GM10248 (cell line): ENCODE data around the gene CD6.

Experiments
- CTCF ChIA-PET: fragments of 300-600 bp; sonication (Branson Sonifier 250); formaldehyde crosslinking; extraction: SDS; loops from one replicate; lab custom pipeline; 2021; ENCODE audit warnings: antibody characterized with exemption; lab: Yijun Ruan, JAX
- POLR2A ChIA-PET: fragments of 350-650 bp; sonication (Branson Sonifier 250); formaldehyde crosslinking; extraction: SDS; loops from one replicate; lab custom pipeline; 2020; ENCODE audit warnings: antibody characterized with exemption; lab: Yijun Ruan, JAX
- DNase-seq: peaks from one replicate; pipeline ENCODE4 v3.0.0; 2012; ENCODE audit errors: extremely low spot score
- CTCF ChIP-seq: IDR thresholded peaks from 2 replicates; pipeline ENCODE4 v1.5.1; 2012; ENCODE audit warnings: mild to moderate bottlenecking, low read depth; ENCODE audit errors: extremely low read depth, missing control alignments, control extremely low read depth

The CD6 gene

DNA sequence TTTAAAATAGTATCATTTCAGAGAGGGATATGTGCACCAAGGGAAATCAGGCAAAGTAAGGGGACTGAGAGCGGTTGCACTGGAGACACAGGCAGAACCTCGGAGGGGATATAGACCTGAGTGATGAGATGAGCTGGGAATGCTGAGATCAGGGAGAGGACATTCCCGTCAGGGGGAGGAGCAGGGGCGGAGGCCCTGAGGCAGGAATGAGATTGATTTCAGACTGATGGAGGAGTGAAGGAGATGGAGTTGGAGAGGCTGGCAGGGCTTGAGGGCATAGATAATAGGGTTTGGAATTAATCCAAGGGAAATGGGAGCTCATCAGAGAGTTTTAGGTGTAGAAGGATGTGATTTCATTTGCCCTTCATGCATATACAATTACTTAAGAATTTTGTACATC is 13.2 kb downstream of the CD6 start:
- POLR2A ChIA-PET: no interaction called here

GRCh38 chr11:60985501-60985900 is 14.0 kb downstream of the CD6 start:
- TF ChIP-seq CTCF: no peak
- ChIA-PET POLR2A (no interaction called here), CTCF (interaction anchor here (1.7 to 2.1 kb wide), 2 partner anchors 16 to 143 kb away, joined by 6 to 8 read pairs; no protein-coding TSS in a partner anchor)
- no peak for DNase-seq

More for the DNA sequence above, 13.2 kb downstream of the CD6 start:
- CTCF ChIA-PET: interaction anchor here (1.0 to 1.7 kb wide), 2 partner anchors 144 to 155 kb away, joined by 3 to 6 read pairs; no protein-coding TSS in a partner anchor
- DNase-seq: no peak
- TF ChIP-seq CTCF: no peak

DNA sequence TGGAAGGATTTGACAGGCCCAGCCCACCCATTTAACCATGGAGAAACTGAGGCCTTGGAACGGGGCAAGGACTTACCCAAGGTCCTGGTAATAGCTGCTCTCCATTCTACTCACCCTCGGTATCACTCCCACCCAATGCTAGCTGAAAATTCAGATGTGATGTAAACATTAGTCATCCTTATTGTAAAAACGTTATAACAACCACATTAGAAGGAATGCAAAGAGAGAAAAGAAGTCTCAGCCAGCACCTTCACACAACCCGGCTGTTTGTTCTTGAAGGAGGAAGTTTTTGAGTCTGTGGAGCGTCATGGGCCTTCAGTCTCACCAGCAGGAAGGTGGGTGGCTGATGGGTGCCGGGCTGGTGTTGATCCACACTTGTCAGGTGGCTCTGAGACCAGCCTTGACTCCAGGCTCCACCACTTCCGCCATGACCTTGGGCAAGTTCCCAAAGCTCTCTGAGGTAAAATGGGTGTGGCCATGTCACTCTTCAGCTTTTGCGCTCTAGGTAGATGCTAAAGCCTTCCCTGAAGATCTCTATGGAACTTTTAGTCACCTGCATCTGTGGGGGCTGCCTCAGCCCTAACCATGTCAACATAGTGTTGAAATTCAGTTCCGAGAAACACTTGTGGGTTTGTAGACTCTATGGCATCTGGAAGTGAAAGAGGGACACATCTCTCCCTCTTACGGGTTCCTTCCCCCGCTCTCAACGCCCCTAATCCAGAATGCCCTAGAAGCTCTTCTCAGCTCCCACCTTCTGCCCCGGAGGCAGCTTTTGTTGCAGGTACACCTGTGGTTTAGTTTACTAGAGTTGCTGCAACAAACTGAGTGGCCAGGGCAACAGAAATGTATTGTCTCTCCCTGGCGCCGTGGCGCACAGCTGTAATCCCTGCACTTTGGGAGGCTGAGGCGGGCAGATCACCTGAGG is 14.8 kb downstream of the CD6 start:
- no peak for TF ChIP-seq CTCF
- ChIA-PET CTCF (interaction anchor here (1.7 to 2.1 kb wide), 2 partner anchors 16 to 143 kb away, joined by 6 to 8 read pairs; no protein-coding TSS in a partner anchor), POLR2A (no interaction called here)
- DNase-seq: no peak

DNA sequence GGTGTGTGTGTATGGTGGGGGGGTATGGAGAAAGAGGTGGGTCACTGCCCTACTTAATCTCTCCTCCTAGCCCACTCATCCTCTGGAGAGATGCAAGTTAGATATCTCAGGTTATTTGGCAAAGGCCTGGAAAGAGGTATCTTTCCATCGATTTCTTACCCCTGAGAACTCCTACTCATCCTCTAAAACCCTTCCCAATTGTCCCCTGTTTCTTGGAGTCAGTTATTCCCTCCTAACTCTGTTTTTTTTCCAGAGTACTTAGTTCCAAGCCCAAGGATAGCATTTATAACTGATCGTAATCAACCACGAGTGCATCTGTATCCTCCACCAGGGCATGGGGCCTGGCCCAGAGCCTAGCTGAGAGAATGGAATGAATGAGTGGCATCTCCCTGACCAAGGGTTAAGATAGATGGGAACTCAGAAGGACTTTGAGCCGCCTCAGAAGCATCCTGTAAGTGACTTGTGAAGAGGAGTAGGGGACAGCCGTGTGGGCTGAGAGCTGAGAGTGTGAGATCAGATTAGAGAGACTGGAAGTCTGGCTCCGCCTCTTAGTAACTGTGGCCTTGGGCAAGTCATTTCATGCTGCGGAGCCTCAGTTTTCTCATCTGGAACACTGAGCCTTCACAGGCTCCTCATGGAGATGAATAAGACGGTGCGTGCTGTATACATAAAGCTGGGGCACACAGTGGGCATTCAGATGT is 16.2 kb downstream of the CD6 start:
- no peak for TF ChIP-seq CTCF
- no peak for DNase-seq
- POLR2A ChIA-PET: no interaction called here
- CTCF ChIA-PET: interaction anchor here (0.7 to 1.4 kb wide), 2 partner anchors 18 to 59 kb away, joined by 3 to 8 read pairs; no protein-coding TSS in a partner anchor

GRCh38 chr11:60988658-60989057 is 17.2 kb downstream of the CD6 start:
- no peak for DNase-seq
- TF ChIP-seq CTCF: no peak
- ChIA-PET POLR2A (interaction anchor here (0.6 kb wide), 1 partner anchor 9 kb away, joined by 3 read pairs; no protein-coding TSS in a partner anchor), CTCF (interaction anchor here (0.7 to 1.4 kb wide), 2 partner anchors 19 to 58 kb away, joined by 3 to 8 read pairs; no protein-coding TSS in a partner anchor)

DNA sequence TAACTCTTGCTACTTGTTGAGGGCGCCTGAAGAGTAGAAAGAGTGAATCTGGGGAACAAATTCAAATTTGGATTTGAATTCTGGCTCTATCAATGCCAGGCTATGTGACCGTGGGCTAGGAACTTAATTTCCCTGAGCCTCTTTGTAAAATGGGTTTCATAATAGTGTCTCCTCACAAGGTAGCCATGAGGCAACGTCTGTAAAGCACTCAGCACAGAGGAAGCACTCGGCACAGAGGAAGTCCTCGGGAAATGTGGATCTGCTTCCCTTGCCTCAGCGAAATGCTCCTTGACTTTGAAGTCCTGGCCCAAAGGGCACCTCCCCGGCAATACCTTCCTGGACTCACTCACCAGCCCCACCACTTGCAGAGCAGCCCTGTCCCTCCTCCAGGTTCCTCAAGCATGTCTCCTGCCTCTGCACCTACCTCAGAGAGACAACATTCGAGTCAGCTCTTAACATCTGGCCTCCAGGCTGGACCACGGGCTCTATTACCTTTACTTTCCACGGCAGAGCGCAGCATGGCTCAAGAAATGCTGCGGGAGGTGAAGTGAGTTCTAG is 17.7 kb downstream of the CD6 start:
- ChIA-PET CTCF (interaction anchor here (1.4 kb wide), 1 partner anchor 19 kb away, joined by 8 read pairs; no protein-coding TSS in a partner anchor), POLR2A (interaction anchor here (0.6 kb wide), 1 partner anchor 10 kb away, joined by 3 read pairs; no protein-coding TSS in a partner anchor)
- DNase-seq: no peak
- TF ChIP-seq CTCF: no peak
